K562 (cell line): ENCODE data around the gene ISYNA1. TPM values are rescaled to one million over a fixed set of nuclear protein-coding genes. Genes with fewer than 3 reads are reported as not detected.

Experiments used
- ATF7 ChIP-seq: fragments of 450-650 bp; IDR thresholded peaks from 2 replicates; pipeline ENCODE4 v1.7.1; 2014; ENCODE audit warnings: mild to moderate bottlenecking, moderate library complexity
- CBFB ChIP-seq: sonication (generic); formaldehyde crosslinking; IDR thresholded peaks from 2 replicates; pipeline ENCODE4 v1.4.0; 2020; ENCODE audit warnings: mild to moderate bottlenecking, missing genetic modification reagents
- DMBX1 ChIP-seq: fragments of 250-450 bp; sonication (Bioruptor Pico); IDR thresholded peaks from 2 replicates; pipeline ENCODE4 v1.8.0; 2022; ENCODE audit warnings: inconsistent platforms, mild to moderate bottlenecking, moderate library complexity, borderline replicate concordance
- ETS1 ChIP-seq: conservative IDR thresholded peaks from 2 replicates; pipeline ENCODE4 v1.6.1; 2011; ENCODE audit warnings: low read depth, mild to moderate bottlenecking, low read length; ENCODE audit not compliant: control insufficient read depth
- EWSR1 ChIP-seq: fragments of 450-650 bp; IDR thresholded peaks from 2 replicates; pipeline ENCODE4 v1.6.1; 2018; ENCODE audit warnings: borderline replicate concordance, mild to moderate bottlenecking, low read depth, moderate library complexity; ENCODE audit not compliant: partially characterized antibody
- EZH2 ChIP-seq: IDR thresholded peaks from 2 replicates; pipeline ENCODE4 v1.6.1; 2012; ENCODE audit warnings: low read depth, mild to moderate bottlenecking, inconsistent platforms, low read length, borderline replicate concordance
- GTF2E2 ChIP-seq: fragments of 200-800 bp; sonication (Bioruptor generic); IDR thresholded peaks from 2 replicates; pipeline ENCODE4 v1.6.1; 2016; ENCODE audit warnings: missing genetic modification characterization, missing compliant biosample characterization
- HLTF ChIP-seq: fragments of 450-650 bp; IDR thresholded peaks from 2 replicates; pipeline ENCODE4 v1.6.1; 2016
- MAX ChIP-seq: sonication (generic); formaldehyde crosslinking; IDR thresholded peaks from 2 replicates; pipeline ENCODE4 v1.9.0; 2022; ENCODE audit warnings: mild to moderate bottlenecking, missing genetic modification reagents
- MCM2 ChIP-seq: fragments of 450-650 bp; IDR thresholded peaks from 2 replicates; pipeline ENCODE4 v1.6.1; 2017; ENCODE audit warnings: low read depth, mild to moderate bottlenecking
- MEF2A ChIP-seq: IDR thresholded peaks from 2 replicates; pipeline ENCODE4 v1.6.1; 2011; ENCODE audit warnings: low read depth, mild to moderate bottlenecking, low read length, moderate library complexity; ENCODE audit not compliant: control insufficient read depth
- MTA2 ChIP-seq: fragments of 450-650 bp; IDR thresholded peaks from 2 replicates; pipeline ENCODE4 v1.6.1; 2016; ENCODE audit warnings: low read depth
- RAD51 ChIP-seq: fragments of 450-650 bp; IDR thresholded peaks from 2 replicates; pipeline ENCODE4 v1.7.1; 2016; ENCODE audit warnings: low read depth, mild to moderate bottlenecking, borderline replicate concordance
- RUNX1 ChIP-seq: sonication (generic); IDR thresholded peaks from 2 replicates; pipeline ENCODE4 v1.6.1; 2016; ENCODE audit warnings: antibody characterized with exemption, low read depth
- SETDB1 ChIP-seq: IDR thresholded peaks from one replicate; pipeline ENCODE4 v1.6.1; 2012; ENCODE audit warnings: low read length, control low read depth, inconsistent platforms
- ZEB2 ChIP-seq: fragments of 450-650 bp; IDR thresholded peaks from 2 replicates; pipeline ENCODE4 v1.6.1; 2016
- ZNF511 ChIP-seq: sonication (generic); formaldehyde crosslinking; IDR thresholded peaks from 2 replicates; pipeline ENCODE4 v1.8.0; 2022; ENCODE audit warnings: mild to moderate bottlenecking, missing genetic modification reagents
- ZNF512 ChIP-seq: IDR thresholded peaks from 2 replicates; pipeline ENCODE4 v1.6.1; 2016; ENCODE audit warnings: missing genetic modification characterization, missing compliant biosample characterization
- polyA plus RNA-seq, 8 experiments: library from polyadenylated mRNA; depleted of rRNA in 4 of 8; stranded (reverse) in 5 of 8; unstranded in 3 of 8; fragments of >200 nt; fragmentation: Nextera tagmentation in 2 of 8; fragmentation: Illumina TruSeq in 1 of 8; extraction: Ambion mirVana in 2 of 8; extraction: Trizol in 1 of 8; gene quantifications; 2 replicates each; pipeline versions ENCODE4 v1.2.1 to v1.2.3, GENCODE V29; 2011 to 2014; ENCODE audit warnings: inconsistent platforms in 1 of 8, missing spikeins in 1 of 8
- total RNA-seq, 7 experiments: library from RNA; depleted of rRNA in 6 of 7; stranded (reverse); fragments of >200 nt in 6 of 7; fragmentation: Illumina TruSeq in 2 of 7; extraction: Trizol in 2 of 7; gene quantifications; 2 replicates each; pipeline versions ENCODE4 v1.2.1 to v1.2.3, GENCODE V29; 2011 to 2021; ENCODE audit warnings: low replicate concordance in 1 of 7
- TF ChIP-seq, protein P1 (sequence below): fragments of 250-450 bp; sonication (Bioruptor Pico); IDR thresholded peaks from 2 replicates; pipeline ENCODE4 v1.8.0; 2022; ENCODE audit warnings: moderate library complexity, mild to moderate bottlenecking, inconsistent platforms
- TF ChIP-seq, protein P2 (sequence below): fragments of 250-450 bp; sonication (Bioruptor Pico); IDR thresholded peaks from 2 replicates; pipeline ENCODE4 v1.5.0; 2021; ENCODE audit warnings: mild to moderate bottlenecking, moderate library complexity

Gene ISYNA1
- total and polyA plus RNA-seq, 9 of the 15 experiments (the other 6 are each of a cell fraction or from before 2014, with no cell fraction given): 21.8 to 460 (median 93.2) TPM

GRCh38 chr19:18433015-18433691, 4.8 kb downstream of the ISYNA1 start (continued):
- TF ChIP-seq ZNF512 (tag) (no peak), EZH2 (no peak), ZEB2 (no peak), MCM2 (no peak), ATF7 (no peak; the same call in 1 of the 2 replicates), ETS1 (no peak; the same call in 1 of the 2 replicates), RUNX1 (peak; percentile 11; the same call in 1 of the 2 replicates), ZNF511 (CRISPR knock-in tag) (no peak), MAX (CRISPR knock-in tag) (peak; percentile 90), MTA2 (no peak), HLTF (no peak), MEF2A (no peak), CBFB (CRISPR knock-in tag) (no peak), SETDB1 (no peak), EWSR1 (no peak), DMBX1 (no peak), RAD51 (peak; percentile 54; the same call in 1 of the 2 replicates), GTF2E2 (tag) (no peak)
- TF ChIP-seq, protein P1, sequence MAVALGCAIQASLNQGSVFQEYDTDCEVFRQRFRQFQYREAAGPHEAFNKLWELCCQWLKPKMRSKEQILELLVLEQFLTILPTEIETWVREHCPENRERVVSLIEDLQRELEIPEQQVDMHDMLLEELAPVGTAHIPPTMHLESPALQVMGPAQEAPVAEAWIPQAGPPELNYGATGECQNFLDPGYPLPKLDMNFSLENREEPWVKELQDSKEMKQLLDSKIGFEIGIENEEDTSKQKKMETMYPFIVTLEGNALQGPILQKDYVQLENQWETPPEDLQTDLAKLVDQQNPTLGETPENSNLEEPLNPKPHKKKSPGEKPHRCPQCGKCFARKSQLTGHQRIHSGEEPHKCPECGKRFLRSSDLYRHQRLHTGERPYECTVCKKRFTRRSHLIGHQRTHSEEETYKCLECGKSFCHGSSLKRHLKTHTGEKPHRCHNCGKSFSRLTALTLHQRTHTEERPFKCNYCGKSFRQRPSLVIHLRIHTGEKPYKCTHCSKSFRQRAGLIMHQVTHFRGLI (CRISPR knock-in tag): no peak
- TF ChIP-seq, protein P2, sequence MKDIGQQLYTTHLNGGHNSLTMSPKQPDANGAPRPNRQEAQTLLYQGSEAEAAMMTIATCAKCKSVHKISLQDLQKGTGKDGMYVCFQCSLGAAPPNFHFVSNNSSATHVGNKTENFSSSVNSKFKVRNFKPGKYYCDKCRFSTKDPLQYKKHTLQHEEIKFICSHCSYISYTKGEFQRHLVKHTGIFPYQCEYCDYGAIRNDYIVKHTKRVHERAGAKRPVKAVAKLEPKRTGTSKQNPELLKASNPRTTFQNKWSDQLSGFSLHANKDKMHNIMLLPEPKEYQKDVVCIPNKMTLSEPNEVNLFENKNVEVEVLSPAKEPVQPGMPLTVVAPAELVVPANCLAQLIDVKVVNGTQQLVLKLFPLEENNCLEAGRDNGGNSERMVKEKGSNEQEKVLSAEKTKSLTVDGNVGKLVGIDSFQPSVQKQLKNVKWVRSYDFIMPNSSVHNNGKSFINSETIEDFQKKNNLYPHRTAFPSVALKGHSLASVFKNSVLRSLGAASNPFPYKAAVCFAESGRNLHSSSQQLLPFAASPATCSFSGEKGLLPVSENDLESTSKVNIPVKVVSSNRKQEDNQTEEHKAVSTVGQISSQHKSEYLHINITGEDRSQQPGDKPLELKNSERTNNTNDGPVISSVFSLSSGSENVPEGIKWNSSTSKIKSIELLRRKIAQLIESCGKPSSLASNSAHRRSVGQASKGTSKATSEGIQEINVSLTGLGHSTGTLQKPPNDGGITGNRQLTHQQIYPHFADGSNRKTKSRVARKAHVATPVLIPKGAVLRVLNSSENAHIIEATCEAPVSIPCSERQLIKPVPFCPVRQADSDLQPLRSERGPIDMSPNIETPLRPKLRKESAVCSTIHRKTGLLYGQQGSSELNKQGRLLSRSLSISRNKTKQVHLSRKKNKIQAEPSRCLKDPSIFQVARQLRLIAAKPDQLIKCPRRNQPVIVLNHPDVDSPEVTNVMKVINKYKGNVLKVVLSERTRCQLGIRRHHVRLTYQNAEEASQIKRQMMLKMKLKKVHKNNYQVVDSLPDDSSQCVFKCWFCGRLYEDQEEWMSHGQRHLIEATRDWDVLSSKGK (CRISPR knock-in tag): no peak
